ENCODE results near the gene MYOD1.

DNA sequence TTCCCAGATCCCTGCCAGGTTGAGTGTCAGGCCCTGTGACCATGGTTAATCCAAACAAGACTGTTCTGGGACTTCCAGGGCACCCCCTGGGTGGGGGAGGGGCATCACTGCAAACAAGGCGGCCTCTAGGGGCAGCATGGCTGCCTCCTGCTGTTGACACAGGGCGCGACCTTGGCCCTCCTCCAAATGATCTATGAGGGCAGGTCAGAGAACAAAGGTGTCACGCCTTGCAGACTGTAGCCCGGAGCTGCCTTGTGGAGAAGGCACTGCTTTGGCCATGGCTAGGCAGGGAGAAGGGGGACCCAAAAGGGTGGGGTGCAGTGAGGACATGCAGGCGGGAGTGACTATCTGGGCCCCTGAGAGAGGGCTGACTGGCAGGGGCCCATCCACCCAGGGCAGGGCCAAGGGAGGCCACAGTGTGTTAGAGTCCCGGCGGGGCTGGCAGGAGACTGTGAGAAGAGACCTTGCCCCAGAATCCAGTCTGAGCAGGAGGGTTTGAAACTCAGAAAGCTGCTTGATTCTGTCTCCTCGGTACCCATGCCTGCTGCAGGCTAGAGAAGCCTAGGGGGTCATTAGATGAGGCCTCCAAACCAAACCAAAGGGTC is 50.8 kb downstream of the MYOD1 start:
- TF ChIP-seq, protein P1, sequence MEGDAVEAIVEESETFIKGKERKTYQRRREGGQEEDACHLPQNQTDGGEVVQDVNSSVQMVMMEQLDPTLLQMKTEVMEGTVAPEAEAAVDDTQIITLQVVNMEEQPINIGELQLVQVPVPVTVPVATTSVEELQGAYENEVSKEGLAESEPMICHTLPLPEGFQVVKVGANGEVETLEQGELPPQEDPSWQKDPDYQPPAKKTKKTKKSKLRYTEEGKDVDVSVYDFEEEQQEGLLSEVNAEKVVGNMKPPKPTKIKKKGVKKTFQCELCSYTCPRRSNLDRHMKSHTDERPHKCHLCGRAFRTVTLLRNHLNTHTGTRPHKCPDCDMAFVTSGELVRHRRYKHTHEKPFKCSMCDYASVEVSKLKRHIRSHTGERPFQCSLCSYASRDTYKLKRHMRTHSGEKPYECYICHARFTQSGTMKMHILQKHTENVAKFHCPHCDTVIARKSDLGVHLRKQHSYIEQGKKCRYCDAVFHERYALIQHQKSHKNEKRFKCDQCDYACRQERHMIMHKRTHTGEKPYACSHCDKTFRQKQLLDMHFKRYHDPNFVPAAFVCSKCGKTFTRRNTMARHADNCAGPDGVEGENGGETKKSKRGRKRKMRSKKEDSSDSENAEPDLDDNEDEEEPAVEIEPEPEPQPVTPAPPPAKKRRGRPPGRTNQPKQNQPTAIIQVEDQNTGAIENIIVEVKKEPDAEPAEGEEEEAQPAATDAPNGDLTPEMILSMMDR (IDR thresholded peaks at IDR 0.05): peak in 2 of 7 experiments; percentile 13 to 27
- TF ChIP-seq POLR2A (IDR thresholded peaks at IDR 0.05): no peak
